ENCODE results near the gene BIN2. TPM values are rescaled to one million over a fixed set of nuclear protein-coding genes. Genes with fewer than 3 reads are reported as not detected.

Gene BIN2
- total RNA-seq, 1 experiment from 2014 or later, result not detected

DNA sequence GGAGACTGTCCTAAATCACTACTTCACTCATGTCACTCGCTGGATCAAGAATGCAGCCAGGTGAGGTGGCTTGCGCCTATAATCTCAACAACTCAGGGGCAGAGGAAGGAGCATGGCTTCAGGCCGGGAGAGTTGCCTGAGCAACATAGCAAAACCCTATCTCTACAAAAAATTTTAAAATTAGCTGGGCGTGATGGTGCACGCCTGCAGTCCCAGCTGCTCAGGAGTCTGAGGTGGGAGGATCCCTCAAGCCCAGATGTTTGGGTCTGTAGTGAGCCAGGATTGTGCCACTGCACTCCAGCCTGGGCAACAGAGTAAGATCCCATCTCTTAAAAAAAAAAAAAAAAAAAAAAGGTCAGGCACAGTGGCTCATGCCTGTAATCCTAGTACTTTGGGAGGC, 59.7 kb downstream of the BIN2 start:
- Histone ChIP-seq H2BK12ac (ENCODE audit: insufficient read length, low read depth, low read length) (no peak overlapping the region), H3K27ac (ENCODE audit: insufficient read length, low read depth, low read length) (no peak overlapping the region), H2BK20ac (ENCODE audit: low read depth, low read length, poor library complexity, severe bottlenecking) (no peak overlapping the region), H3K18ac (ENCODE audit: insufficient read length, low read depth, low read length) (no peak overlapping the region), H3K56ac (ENCODE audit: insufficient read length, low read depth, low read length) (no peak overlapping the region), H2AFZ (ENCODE audit: low read length) (no peak overlapping the region), H3K4ac (ENCODE audit: low read depth, low read length) (no peak overlapping the region), H3T11ph (ENCODE audit: low read length) (no peak overlapping the region), H2BK5ac (ENCODE audit: insufficient read length, low read length) (no peak overlapping the region), H3K23ac (ENCODE audit: insufficient read length, low read depth, low read length) (no peak overlapping the region), H3K14ac (ENCODE audit: insufficient read depth, low read length) (no peak overlapping the region), H3K4me2 (ENCODE audit: insufficient read depth, insufficient read length, low read length) (no peak overlapping the region), H3K27me3 (ENCODE audit: insufficient read depth, low read length) (no peaks in the 10 kb centered on the region), H4K91ac (ENCODE audit: insufficient read length, low read depth, low read length) (no peak overlapping the region), H4K20me1 (ENCODE audit: control insufficient read depth, insufficient read depth, insufficient read length) (no peaks in the 10 kb centered on the region), H4K8ac (replicated peaks; ENCODE audit: insufficient read length, low read depth, low read length) (no peak overlapping the region), H3K4me1 (ENCODE audit: insufficient read depth, low read length) (peaks cover 2% of the 10 kb centered on the region; the same call in 1 of the 2 replicates), H3K79me1 (ENCODE audit: insufficient read depth, low read depth, low read length, poor library complexity, severe bottlenecking) (no peaks in the 10 kb centered on the region), H4K5ac (ENCODE audit: insufficient read length, low read depth, low read length) (no peak overlapping the region), H3K23me2 (ENCODE audit: insufficient read length, low read depth, low read length, poor library complexity, severe bottlenecking) (no peaks in the 10 kb centered on the region), H3K9ac (ENCODE audit: extremely low read depth, insufficient read length, low read length) (no peak overlapping the region), H3K9me3 (ENCODE audit: control insufficient read depth, low read depth, low read length) (no peaks in the 10 kb centered on the region), H3K79me2 (ENCODE audit: insufficient read depth, low read length) (no peaks in the 10 kb centered on the region), H2BK15ac (ENCODE audit: low read depth, low read length) (no peak overlapping the region; the same call in 1 of the 2 replicates), H2AK5ac (ENCODE audit: insufficient read length, low read length) (no peak overlapping the region), H2BK120ac (ENCODE audit: low read depth, low read length, poor library complexity, severe bottlenecking) (no peak overlapping the region)
- Mint-ChIP-seq H3K4me3 (no peak overlapping the region), H3K9me3 (no peaks in the 10 kb centered on the region), H3K27ac (no peak overlapping the region; a peak in 1 of 7 replicates), H3K4me1 (peaks cover 20 to 26% of the 10 kb centered on the region in 2 experiments), H3K27me3 (ENCODE audit: low read depth) (peaks cover 6% of the 10 kb centered on the region), H3K36me3 (ENCODE audit: insufficient read depth in 1 of 3, low read depth in 3 of 3) (no peaks in the 10 kb centered on the region; a peak in 3 of 7 replicates)
- no CpG with 5 or more reads among the region's 5 CpGs for WGBS (ENCODE audit: extremely low coverage, insufficient read length, low lambda C conversion rate)
- TF ChIP-seq, protein P1, sequence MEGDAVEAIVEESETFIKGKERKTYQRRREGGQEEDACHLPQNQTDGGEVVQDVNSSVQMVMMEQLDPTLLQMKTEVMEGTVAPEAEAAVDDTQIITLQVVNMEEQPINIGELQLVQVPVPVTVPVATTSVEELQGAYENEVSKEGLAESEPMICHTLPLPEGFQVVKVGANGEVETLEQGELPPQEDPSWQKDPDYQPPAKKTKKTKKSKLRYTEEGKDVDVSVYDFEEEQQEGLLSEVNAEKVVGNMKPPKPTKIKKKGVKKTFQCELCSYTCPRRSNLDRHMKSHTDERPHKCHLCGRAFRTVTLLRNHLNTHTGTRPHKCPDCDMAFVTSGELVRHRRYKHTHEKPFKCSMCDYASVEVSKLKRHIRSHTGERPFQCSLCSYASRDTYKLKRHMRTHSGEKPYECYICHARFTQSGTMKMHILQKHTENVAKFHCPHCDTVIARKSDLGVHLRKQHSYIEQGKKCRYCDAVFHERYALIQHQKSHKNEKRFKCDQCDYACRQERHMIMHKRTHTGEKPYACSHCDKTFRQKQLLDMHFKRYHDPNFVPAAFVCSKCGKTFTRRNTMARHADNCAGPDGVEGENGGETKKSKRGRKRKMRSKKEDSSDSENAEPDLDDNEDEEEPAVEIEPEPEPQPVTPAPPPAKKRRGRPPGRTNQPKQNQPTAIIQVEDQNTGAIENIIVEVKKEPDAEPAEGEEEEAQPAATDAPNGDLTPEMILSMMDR (conservative IDR thresholded peaks at IDR 0.05), result no peak
- no peak for DNase-seq
